SIG-M5 (cell line): ENCODE data around the gene PHPT1.
"Not testable (repeated sequence)": the region's sequence is repeated elsewhere in the genome, so short reads cannot be mapped to it uniquely, and the experiment has no call there.

ENCODE experiments used
- DNase-seq: peaks from one replicate; lab custom pipeline; 2025; lab: John Stamatoyannopoulos, UW

The PHPT1 gene

GRCh38 chr9:136860529-136860928, 11.3 kb downstream of the PHPT1 start:
- DNase-seq = no peak

- no peak for DNase-seq
Observed at GRCh38 chr9:136860933-136861873, 12.0 kb downstream of the PHPT1 start.

- DNase-seq = no peak
Observed at GRCh38 chr9:136861874-136862457, 12.8 kb downstream of the PHPT1 start.

GRCh38 chr9:136862849-136863622, 13.8 kb downstream of the PHPT1 start:
- no peak for DNase-seq

- no peak for DNase-seq
Observed at GRCh38 chr9:136863623-136864273, 14.5 kb downstream of the PHPT1 start.

GRCh38 chr9:136865041-136865767, 16.0 kb downstream of the PHPT1 start:
- no peak for DNase-seq

GRCh38 chr9:136865768-136866103, 16.5 kb downstream of the PHPT1 start:
- DNase-seq = no peak

- DNase-seq = not testable (repeated sequence)
Observed at GRCh38 chr9:136866898-136867421, 17.8 kb downstream of the PHPT1 start.

- DNase-seq = no peak
Observed at GRCh38 chr9:136867480-136867879, 18.3 kb downstream of the PHPT1 start.

- no peak for DNase-seq
Observed at GRCh38 chr9:136867917-136868316, 18.7 kb downstream of the PHPT1 start.

- no peak for DNase-seq
Observed at GRCh38 chr9:136868644-136869043, 19.4 kb downstream of the PHPT1 start.

GRCh38 chr9:136869611-136870010, 20.4 kb downstream of the PHPT1 start:
- DNase-seq = not testable (repeated sequence)

- no peak for DNase-seq
Observed at GRCh38 chr9:136875155-136875554, 25.9 kb downstream of the PHPT1 start.

- no peak for DNase-seq
Observed at GRCh38 chr9:136876476-136876875, 27.3 kb downstream of the PHPT1 start.

GRCh38 chr9:136880651-136881050, 31.4 kb downstream of the PHPT1 start:
- DNase-seq = no peak

GRCh38 chr9:136881691-136882108, 32.5 kb downstream of the PHPT1 start:
- DNase-seq = no peak

- DNase-seq = no peak
Observed at GRCh38 chr9:136882109-136882946, 33.1 kb downstream of the PHPT1 start.

GRCh38 chr9:136882947-136883283, 33.7 kb downstream of the PHPT1 start:
- DNase-seq = not testable (repeated sequence)

GRCh38 chr9:136883670-136884069, 34.5 kb downstream of the PHPT1 start:
- DNase-seq = not testable (repeated sequence)

- DNase-seq = peak; percentile 70
Observed at GRCh38 chr9:136885950-136886578, 36.9 kb downstream of the PHPT1 start, which contains the start of gene TRAF2. Gene TRAF2, plus strand, starts transcription at chr9:136886516. Its CDS starts 12,225 bp downstream, at chr9:136898741.
